SH-SY5Y (cell line): ENCODE measurements around the gene RGSL1.

Source experiments
- GATA2 ChIP-seq: IDR thresholded peaks from 2 replicates; pipeline ENCODE4 v1.6.1; 2011; ENCODE audit warnings: mild to moderate bottlenecking, low read depth, low read length
- GATA3 ChIP-seq: IDR thresholded peaks from 2 replicates; pipeline ENCODE4 v1.6.1; 2011; ENCODE audit warnings: low read depth, mild to moderate bottlenecking, low read length, moderate library complexity

DNA sequence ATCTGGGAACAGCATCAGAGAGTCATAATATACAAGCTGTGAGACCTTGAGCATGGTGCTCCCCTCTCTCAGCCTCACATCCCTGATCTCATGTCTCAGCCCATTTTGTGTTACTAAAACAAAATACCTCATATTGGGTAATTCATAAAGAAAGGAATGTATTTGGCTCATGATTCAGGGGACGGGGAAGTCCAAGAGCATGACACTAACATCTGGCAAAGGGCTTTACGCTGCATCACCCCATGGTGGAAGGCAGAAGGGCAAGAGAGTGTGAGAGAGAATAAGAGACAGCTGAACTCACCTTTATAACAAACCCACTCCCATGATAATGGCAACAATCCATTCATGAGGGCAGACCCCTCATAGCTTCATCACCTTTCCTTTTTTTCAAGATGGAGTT, 102.6 kb downstream of the RGSL1 start:
- no peak for TF ChIP-seq GATA2
- TF ChIP-seq GATA3 = no peak
